Body of pancreas (tissue), 4 donors: ENCODE results near the gene LHCGR. TPM values are rescaled to one million over a fixed set of nuclear protein-coding genes. Genes with fewer than 3 reads are reported as not detected.

Source experiments
- ATAC-seq: fragments of 150-250 bp; one replicate; pipeline ENCODE4 v1.9.1; 2016
- DNase-seq, 4 donors: peaks; one replicate each; pipeline ENCODE4 v3.0.0-alpha.2; 2019
- H3K27ac ChIP-seq, 4 donors: fragments of 200-600 bp; sonication (generic); 1 replicate in 3 of 4; 2 replicates in 1 of 4; pipeline versions ENCODE4 v1.5.1 to v1.6.1; 2016 to 2019; ENCODE audit warnings: mild to moderate bottlenecking in 1 of 4, mixed read lengths in 1 of 4, moderate library complexity in 1 of 4
- H3K27me3 ChIP-seq, 2 donors: fragments of 200-600 bp; sonication (generic); one replicate each; pipeline ENCODE4 v1.6.0; 2016; ENCODE audit warnings: mild to moderate bottlenecking in 1 of 2
- H3K36me3 ChIP-seq, 2 donors: fragments of 200-600 bp; sonication (generic); replicated peaks in 1 of 2; 2 replicates each; pipeline ENCODE4 v1.5.1; 2016; ENCODE audit warnings: low read depth in 2 of 2; ENCODE audit not compliant: insufficient read depth in 1 of 2
- H3K4me1 ChIP-seq: fragments of 200-600 bp; sonication (generic); one replicate; pipeline ENCODE4 v1.6.0; 2016
- H3K4me3 ChIP-seq, 2 donors: fragments of 200-600 bp; sonication (generic); 1 replicate in 1 of 2; 2 replicates in 1 of 2; pipeline ENCODE4 v1.5.1; 2016 to 2019
- H3K9me3 ChIP-seq, 3 donors: fragments of 200-600 bp; sonication (generic); 1 replicate in 2 of 3; 2 replicates in 1 of 3; pipeline ENCODE4 v1.5.1; 2016
- CTCF ChIP-seq, 7 experiments: fragments of 450-650 bp in 4 of 7; fragments of 200-600 bp in 3 of 7; sonication (generic) in 3 of 7; IDR thresholded peaks; one replicate each; pipeline ENCODE4 v1.5.1; 2016 to 2019; ENCODE audit warnings: antibody characterized with exemption in 7 of 7
- POLR2A ChIP-seq, 3 donors: fragments of 450-650 bp; IDR thresholded peaks; one replicate each; pipeline ENCODE4 v1.6.1; 2016; ENCODE audit warnings: antibody characterized with exemption in 3 of 3, mild to moderate bottlenecking in 2 of 3
- WGBS, 2 donors: methylation state at CpG; one replicate each; pipeline ENCODE4 v1.1.5; 2017; 5-methylcytosine and 5-hydroxymethylcytosine counted together
- intact Hi-C: fragments of 100-400 bp; cut with DNase I; formaldehyde crosslinking; loops from one replicate; pipeline ENCODE4 v1.15.1; 2023
- total RNA-seq, 2 donors: library from RNA; depleted of rRNA; stranded (reverse); fragments of >200 nt; gene quantifications; one replicate each; pipeline ENCODE4 v1.1.0, GENCODE V29; 2016

LHCGR gene
- total RNA-seq, 2 donors from 2014 or later = not detected

- DNase-seq (no peak), ATAC-seq (no peak)
- no peaks in the 10 kb centered on the region for H3K36me3 ChIP-seq
- no peaks in the 10 kb centered on the region for H3K4me1 ChIP-seq
- H3K9me3 ChIP-seq = no peaks in the 10 kb centered on the region
- 69 to 75% methylated on average over 4 of the region's 4 CpGs for WGBS, 2 donors
- TF ChIP-seq CTCF (IDR thresholded peaks at IDR 0.05) = no peak
- no peak for TF ChIP-seq POLR2A (IDR thresholded peaks at IDR 0.05)
- intact Hi-C loops = no loop called here
- no peak overlapping the region for H3K27ac ChIP-seq
- H3K4me3 ChIP-seq = no peak overlapping the region
- no peaks in the 10 kb centered on the region for H3K27me3 ChIP-seq
These were observed 15.9 kb upstream of the LHCGR start for GRCh38 chr2:48771241-48772014.

GRCh38 chr2:48770181-48770580, 14.7 kb upstream of the LHCGR start:
- 37 to 73% methylated on average over 1 of the region's 1 CpG for WGBS, 2 donors
- ATAC-seq = no peak
- intact Hi-C loops = no loop called here

GRCh38 chr2:48768669-48769068, 13.1 kb upstream of the LHCGR start:
- no peak for ATAC-seq

More at GRCh38 chr2:48770181-48770580, 14.7 kb upstream of the LHCGR start:
- TF ChIP-seq POLR2A (IDR thresholded peaks at IDR 0.05) (no peak), CTCF (IDR thresholded peaks at IDR 0.05) (no peak)
- Histone ChIP-seq H3K27me3 (no peaks in the 10 kb centered on the region), H3K4me3 (no peak overlapping the region), H3K27ac (no peak overlapping the region), H3K36me3 (no peaks in the 10 kb centered on the region), H3K4me1 (no peaks in the 10 kb centered on the region), H3K9me3 (no peaks in the 10 kb centered on the region)
- DNase-seq = no peak

GRCh38 chr2:48767330-48767729, 11.8 kb upstream of the LHCGR start:
- Histone ChIP-seq H3K36me3 (no peaks in the 10 kb centered on the region), H3K4me1 (no peaks in the 10 kb centered on the region), H3K4me3 (no peak overlapping the region), H3K9me3 (no peaks in the 10 kb centered on the region), H3K27ac (no peak overlapping the region), H3K27me3 (no peaks in the 10 kb centered on the region)
- TF ChIP-seq CTCF (IDR thresholded peaks at IDR 0.05) = no peak
- TF ChIP-seq POLR2A (IDR thresholded peaks at IDR 0.05) = no peak
- DNase-seq (no peak), ATAC-seq (no peak)
- 33 to 36% methylated on average over 4 to 8 of the region's 8 CpGs for WGBS, 2 donors
- intact Hi-C loops = no loop called here

More at GRCh38 chr2:48768669-48769068, 13.1 kb upstream of the LHCGR start:
- DNase-seq = no peak
- Histone ChIP-seq H3K9me3 (no peaks in the 10 kb centered on the region), H3K4me3 (no peak overlapping the region), H3K27me3 (no peaks in the 10 kb centered on the region), H3K4me1 (no peaks in the 10 kb centered on the region), H3K36me3 (no peaks in the 10 kb centered on the region), H3K27ac (no peak overlapping the region)
- TF ChIP-seq CTCF (IDR thresholded peaks at IDR 0.05) (no peak), POLR2A (IDR thresholded peaks at IDR 0.05) (no peak)
- intact Hi-C loops = no loop called here
- WGBS, 2 donors = 39 to 55% methylated on average over 3 of the region's 3 CpGs

- TF ChIP-seq CTCF (IDR thresholded peaks at IDR 0.05) = no peak
- H3K27ac ChIP-seq = no peak overlapping the region
- intact Hi-C loops = no loop called here
- ATAC-seq (no peak), DNase-seq (no peak)
- WGBS, 2 donors = 54 to 80% methylated on average over 3 of the region's 3 CpGs
- no peaks in the 10 kb centered on the region for H3K4me1 ChIP-seq
- no peak overlapping the region for H3K4me3 ChIP-seq
- H3K27me3 ChIP-seq = no peaks in the 10 kb centered on the region
- no peaks in the 10 kb centered on the region for H3K36me3 ChIP-seq
- H3K9me3 ChIP-seq = no peaks in the 10 kb centered on the region
These were observed 5.3 kb upstream of the LHCGR start for GRCh38 chr2:48760826-48761225.
